Loucy (cell line): Measurements from ENCODE around the gene MAN1C1.

Source experiments
- H2AFZ ChIP-seq: fragments of 200-600 bp; sonication (generic); 2 replicates; pipeline ENCODE4 v1.6.0; 2016; ENCODE audit warnings: antibody characterized with exemption, mild to moderate bottlenecking, low read length, moderate library complexity
- H3F3A ChIP-seq: fragments of 200-600 bp; 2 replicates; pipeline ENCODE4 v1.6.0; 2016; ENCODE audit warnings: antibody characterized with exemption, low read depth, mild to moderate bottlenecking
- H3K27me3 ChIP-seq: fragments of 200-600 bp; sonication (generic); 2 replicates; pipeline ENCODE4 v1.6.1; 2014; ENCODE audit warnings: low read length, mild to moderate bottlenecking; ENCODE audit not compliant: insufficient read depth, poor library complexity, severe bottlenecking
- H3K36me3 ChIP-seq: fragments of 200-600 bp; sonication (generic); 2 replicates; pipeline ENCODE4 v1.6.1; 2016; ENCODE audit warnings: low read length; ENCODE audit not compliant: insufficient read depth
- H3K4me1 ChIP-seq: fragments of 200-600 bp; sonication (generic); 2 replicates; pipeline ENCODE4 v1.5.1; 2014; ENCODE audit warnings: low read length, mild to moderate bottlenecking; ENCODE audit not compliant: insufficient read depth, poor library complexity, severe bottlenecking
- H3K4me2 ChIP-seq: fragments of 200-600 bp; sonication (generic); 2 replicates; pipeline ENCODE4 v1.6.0; 2014; ENCODE audit warnings: antibody characterized with exemption, low read length, low read depth, mild to moderate bottlenecking; ENCODE audit not compliant: poor library complexity, severe bottlenecking
- H3K4me3 ChIP-seq: fragments of 200-600 bp; sonication (generic); 2 replicates; pipeline ENCODE4 v1.5.1; 2014; ENCODE audit warnings: low read length, mild to moderate bottlenecking, mixed read lengths; ENCODE audit not compliant: poor library complexity, severe bottlenecking
- H3K79me2 ChIP-seq: fragments of 200-600 bp; sonication (generic); 2 replicates; pipeline ENCODE4 v1.6.1; 2014; ENCODE audit warnings: low read length; ENCODE audit not compliant: insufficient read depth
- H3K9ac ChIP-seq: fragments of 200-600 bp; sonication (generic); 2 replicates; pipeline ENCODE4 v1.6.0; 2014; ENCODE audit warnings: mild to moderate bottlenecking, low read depth, low read length, moderate library complexity; ENCODE audit not compliant: poor library complexity, severe bottlenecking
- H3K9me2 ChIP-seq: fragments of 200-600 bp; sonication (generic); replicated peaks from 2 replicates; pipeline ENCODE4 v1.6.1; 2016; ENCODE audit warnings: low read depth, low read length, mixed read lengths
- H3K9me3 ChIP-seq: fragments of 200-600 bp; sonication (generic); 2 replicates; pipeline ENCODE4 v1.6.1; 2014; ENCODE audit warnings: mild to moderate bottlenecking, antibody characterized with exemption, low read length, low read depth; ENCODE audit not compliant: insufficient read depth
- H4K20me1 ChIP-seq: fragments of 200-600 bp; sonication (generic); 2 replicates; pipeline ENCODE4 v1.6.0; 2014; ENCODE audit warnings: antibody characterized with exemption, low read length, mild to moderate bottlenecking; ENCODE audit not compliant: insufficient read depth, poor library complexity, severe bottlenecking
- CTCF ChIP-seq: fragments of 200-600 bp; sonication (generic); conservative IDR thresholded peaks from 2 replicates; pipeline ENCODE4 v1.5.1; 2014; ENCODE audit warnings: mild to moderate bottlenecking, antibody characterized with exemption, low read length
- EZH2phosphoT487 ChIP-seq: fragments of 200-600 bp; IDR thresholded peaks from 2 replicates; pipeline ENCODE4 v1.6.1; 2018; ENCODE audit warnings: antibody characterized with exemption, mild to moderate bottlenecking, moderate library complexity, borderline replicate concordance

The MAN1C1 gene

GRCh38 chr1:25755475-25756125 is 139.0 kb downstream of the MAN1C1 start:
- peaks cover 18% of the 10 kb centered on the region for H3K4me1 ChIP-seq
- H4K20me1 ChIP-seq, result no peaks in the 10 kb centered on the region
- H3K27me3 ChIP-seq, result no peaks in the 10 kb centered on the region
- no peaks in the 10 kb centered on the region for H3F3A ChIP-seq
- peak overlapping the region; percentile 61 for H3K9ac ChIP-seq
- peak overlapping the region; percentile 47 for H3K4me2 ChIP-seq
- no peaks in the 10 kb centered on the region for H3K9me3 ChIP-seq
- H3K4me3 ChIP-seq, result peak overlapping the region; percentile 35
- TF ChIP-seq EZH2phosphoT487 (no peak), CTCF (no peak)
- no peaks in the 10 kb centered on the region for H3K79me2 ChIP-seq
- H3K9me2 ChIP-seq, result no peaks in the 10 kb centered on the region
- H2AFZ ChIP-seq, result peak overlapping the region; percentile 67; the same call in 1 of the 2 replicates
- no peaks in the 10 kb centered on the region for H3K36me3 ChIP-seq

GRCh38 chr1:25756215-25756614 is 139.6 kb downstream of the MAN1C1 start:
- Histone ChIP-seq H3K4me2 (peak overlapping the region; percentile 47), H3K9me2 (no peaks in the 10 kb centered on the region), H3K4me1 (peaks cover 18% of the 10 kb centered on the region), H2AFZ (peak overlapping the region; percentile 67), H3K9ac (peak overlapping the region; percentile 61), H3K4me3 (peak overlapping the region; percentile 35), H3K79me2 (no peaks in the 10 kb centered on the region), H3K27me3 (no peaks in the 10 kb centered on the region), H4K20me1 (no peaks in the 10 kb centered on the region), H3K9me3 (no peaks in the 10 kb centered on the region), H3K36me3 (no peaks in the 10 kb centered on the region), H3F3A (no peaks in the 10 kb centered on the region)
- no peak for TF ChIP-seq CTCF
- TF ChIP-seq EZH2phosphoT487, result no peak

- Histone ChIP-seq H4K20me1 (no peaks in the 10 kb centered on the region), H3K4me3 (no peak overlapping the region), H3K27me3 (no peaks in the 10 kb centered on the region), H3K36me3 (no peaks in the 10 kb centered on the region), H3K9ac (peak overlapping the region; percentile 61), H3K9me3 (no peaks in the 10 kb centered on the region), H3F3A (no peaks in the 10 kb centered on the region), H3K9me2 (no peaks in the 10 kb centered on the region), H3K4me1 (peaks cover 18% of the 10 kb centered on the region), H2AFZ (no peak overlapping the region), H3K79me2 (no peaks in the 10 kb centered on the region), H3K4me2 (peak overlapping the region; percentile 47)
- TF ChIP-seq EZH2phosphoT487, result no peak
- TF ChIP-seq CTCF, result no peak
Measured at GRCh38 chr1:25757151-25757845, 140.7 kb downstream of the MAN1C1 start.
